GM03348 (cell line): ENCODE results near the gene TSSC4.

ENCODE experiments used
- DNase-seq: peaks from one replicate; pipeline ENCODE4 v3.0.0; 2012; ENCODE audit warnings: low spot score

Gene TSSC4

GRCh38 chr11:2369320-2369719 is 31.2 kb upstream of the TSSC4 start:
- DNase-seq: no peak

DNA sequence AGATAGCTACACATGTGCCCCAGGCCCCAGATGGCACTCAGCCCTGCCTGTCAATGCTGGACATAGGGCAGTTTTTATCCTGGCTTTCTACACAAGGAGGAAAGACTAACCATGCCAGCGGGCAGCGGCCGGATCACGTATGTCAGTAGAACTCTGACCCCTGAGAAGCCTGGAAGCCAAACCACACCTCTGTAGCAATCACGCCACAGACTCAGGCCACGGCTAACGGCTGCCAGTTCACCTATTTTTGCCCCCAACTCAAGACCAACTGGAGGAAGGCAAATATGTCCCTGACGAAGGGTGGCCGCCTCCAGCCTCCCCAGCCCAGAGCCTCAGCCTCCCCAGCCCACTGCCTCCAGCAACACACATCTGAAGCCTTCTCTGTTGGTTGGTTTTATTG is 30.7 kb upstream of the TSSC4 start:
- no peak for DNase-seq

GRCh38 chr11:2374456-2375201 is 25.9 kb upstream of the TSSC4 start:
- DNase-seq: no peak

- DNase-seq: no peak
Measured at GRCh38 chr11:2375341-2375853, 25.2 kb upstream of the TSSC4 start.

DNA sequence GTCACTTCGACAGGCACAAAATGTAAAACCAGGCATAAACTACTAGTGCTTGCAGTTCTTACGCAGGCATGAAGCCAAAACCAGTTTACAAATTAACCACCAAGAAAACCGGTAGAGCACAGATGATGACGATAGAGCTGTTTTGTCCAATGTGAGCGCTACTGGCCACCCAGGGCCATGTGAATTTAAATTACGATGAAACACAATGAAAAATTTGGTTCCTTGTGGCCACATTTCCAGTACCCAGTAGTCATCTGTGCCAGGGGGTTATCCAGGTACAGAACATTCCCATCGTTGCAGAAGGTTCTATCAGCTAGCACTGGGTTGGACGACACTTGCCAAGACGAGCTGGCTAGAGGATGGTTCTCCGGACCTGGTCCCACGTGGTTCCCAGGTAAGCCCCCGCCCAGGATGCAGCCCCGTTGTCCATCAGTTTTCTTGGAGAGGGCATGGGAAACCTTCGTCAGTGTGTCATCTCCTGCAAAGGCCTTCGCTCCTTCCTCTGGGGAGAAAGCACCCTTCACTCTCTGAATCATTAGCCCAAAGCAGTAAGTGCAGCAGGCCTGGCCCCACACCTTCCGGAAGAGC is 24.5 kb upstream of the TSSC4 start:
- no peak for DNase-seq

- DNase-seq: peak; percentile 96
Measured at GRCh38 chr11:2376751-2377451, 23.6 kb upstream of the TSSC4 start, which contains the start of gene CD81. Gene CD81, plus strand, starts transcription at chr11:2377310. Its CDS starts 240 bp downstream, at chr11:2377550.

GRCh38 chr11:2377511-2378443 is 22.8 kb upstream of the TSSC4 start:
- peak; percentile 92 for DNase-seq

DNA sequence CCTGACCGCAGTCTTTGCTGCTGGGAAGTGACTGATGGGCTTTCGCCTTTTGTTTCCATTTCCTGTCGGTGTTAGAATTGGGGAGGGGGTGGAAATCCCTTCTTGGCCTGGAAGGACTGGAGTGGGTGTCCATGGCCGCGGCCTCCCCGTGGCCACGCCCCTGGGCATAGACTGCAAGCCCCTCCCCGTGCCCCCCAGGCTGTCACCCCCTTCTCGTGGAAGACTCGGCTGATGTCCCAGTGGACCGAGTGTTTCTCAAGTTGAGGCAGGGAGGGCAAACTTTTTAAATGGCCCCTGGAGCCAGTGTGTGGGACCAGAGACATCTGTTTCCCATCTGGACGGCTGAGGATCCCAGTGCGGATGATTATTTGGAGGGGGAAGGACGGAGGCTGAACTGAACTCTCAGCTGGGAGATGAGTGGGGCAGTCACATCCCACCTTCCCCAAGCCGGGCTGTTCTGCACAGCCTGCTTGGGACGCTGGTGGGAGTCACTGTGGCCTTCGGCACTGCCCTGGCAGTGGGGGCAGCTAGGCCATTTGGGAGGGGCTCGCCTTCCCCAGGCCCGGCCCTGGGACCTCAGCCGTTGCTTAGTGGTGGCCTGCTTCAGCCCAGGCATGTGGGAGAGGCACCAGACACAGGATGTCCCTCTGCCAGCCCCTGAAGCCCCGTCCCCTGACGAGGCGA is 21.9 kb upstream of the TSSC4 start:
- DNase-seq: peak; percentile 90

DNA sequence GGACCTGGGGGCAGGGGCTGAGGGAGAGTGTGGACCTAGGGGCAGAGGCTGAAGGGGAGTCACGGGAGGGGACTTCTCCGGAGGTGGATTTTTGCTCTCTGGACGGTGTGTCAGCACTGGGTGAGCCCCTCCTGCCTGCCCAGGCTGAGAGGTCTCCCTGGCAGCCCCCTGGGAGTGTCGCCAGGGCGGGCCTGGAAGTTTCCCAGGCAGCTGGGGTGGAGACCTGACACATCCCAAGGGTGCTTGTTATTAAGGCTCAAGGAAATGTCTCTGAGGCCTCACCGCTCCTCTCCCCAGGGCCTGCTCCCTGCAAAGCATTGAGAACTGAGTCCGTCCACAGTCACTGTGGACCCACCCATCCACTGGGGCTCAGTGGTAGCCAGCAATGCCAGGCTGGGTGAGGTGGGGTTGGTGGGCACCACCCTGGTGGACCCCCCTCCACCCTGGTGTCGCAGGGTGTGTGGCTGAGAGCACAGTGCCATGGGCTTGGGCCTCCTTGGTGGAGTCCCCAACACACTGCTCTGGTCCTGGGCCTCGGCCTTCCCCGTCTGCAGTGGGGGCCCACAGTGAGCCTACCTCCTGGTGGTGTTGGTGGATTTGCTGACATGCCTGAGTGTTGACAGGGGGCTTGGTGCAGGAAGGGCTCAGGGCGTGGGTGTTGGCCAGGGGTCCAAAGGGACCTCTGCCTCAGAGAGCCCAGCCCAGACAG is 20.9 kb upstream of the TSSC4 start:
- peak; percentile 61 for DNase-seq

DNA sequence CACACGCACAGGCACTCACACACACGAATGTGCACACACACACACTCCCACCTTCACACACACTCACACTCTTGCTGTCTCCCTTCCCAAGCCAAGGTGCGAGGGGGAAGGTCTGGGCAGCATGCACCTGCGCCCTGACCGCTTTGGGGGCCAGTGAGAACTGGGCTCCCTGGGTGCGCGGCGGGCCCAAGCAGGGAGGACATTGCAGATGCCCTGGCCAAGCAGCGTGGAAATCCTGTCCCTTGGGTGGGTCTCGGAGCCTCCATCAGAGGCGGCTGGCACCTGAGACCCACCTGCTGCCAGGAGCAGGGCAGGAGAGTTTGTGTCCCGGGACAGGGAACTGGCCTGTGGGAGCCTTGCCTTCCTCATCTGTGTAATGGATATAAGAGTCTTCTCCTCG is 20.2 kb upstream of the TSSC4 start:
- no peak for DNase-seq

DNA sequence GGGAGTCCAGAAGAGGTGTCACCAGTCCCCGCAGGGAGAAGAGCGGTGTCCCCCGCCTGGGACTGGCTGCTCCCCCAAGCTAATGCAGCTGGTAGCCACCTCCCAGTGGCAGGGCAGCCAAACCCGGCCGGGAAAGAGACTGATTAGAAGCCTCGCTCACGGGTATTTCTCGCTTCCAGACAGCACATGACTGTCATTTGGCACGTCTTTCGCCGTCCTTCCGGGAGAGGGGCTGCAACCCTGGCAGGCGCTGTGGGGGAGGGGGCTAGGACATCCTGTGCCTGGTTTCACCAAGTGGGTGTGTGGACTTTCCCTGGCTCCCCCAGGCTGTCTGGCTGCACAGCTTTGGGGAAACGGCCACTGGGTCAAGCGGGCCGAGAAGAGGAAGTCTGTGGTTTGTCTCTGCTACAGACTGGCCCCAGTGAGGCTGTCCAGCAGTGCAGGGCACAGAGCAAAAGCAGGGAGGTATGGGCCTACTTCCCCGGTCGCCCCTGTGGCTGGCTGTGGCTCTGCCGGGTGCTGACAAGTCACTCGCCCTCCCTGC is 19.7 kb upstream of the TSSC4 start:
- no peak for DNase-seq

- DNase-seq: no peak
Measured at GRCh38 chr11:2381494-2382128, 18.9 kb upstream of the TSSC4 start.

- no peak for DNase-seq
Measured at GRCh38 chr11:2382129-2382517, 18.4 kb upstream of the TSSC4 start.

GRCh38 chr11:2382936-2383851 is 17.4 kb upstream of the TSSC4 start:
- DNase-seq: peak; percentile 59

GRCh38 chr11:2383852-2384804 is 16.4 kb upstream of the TSSC4 start:
- peak; percentile 70 for DNase-seq

DNA sequence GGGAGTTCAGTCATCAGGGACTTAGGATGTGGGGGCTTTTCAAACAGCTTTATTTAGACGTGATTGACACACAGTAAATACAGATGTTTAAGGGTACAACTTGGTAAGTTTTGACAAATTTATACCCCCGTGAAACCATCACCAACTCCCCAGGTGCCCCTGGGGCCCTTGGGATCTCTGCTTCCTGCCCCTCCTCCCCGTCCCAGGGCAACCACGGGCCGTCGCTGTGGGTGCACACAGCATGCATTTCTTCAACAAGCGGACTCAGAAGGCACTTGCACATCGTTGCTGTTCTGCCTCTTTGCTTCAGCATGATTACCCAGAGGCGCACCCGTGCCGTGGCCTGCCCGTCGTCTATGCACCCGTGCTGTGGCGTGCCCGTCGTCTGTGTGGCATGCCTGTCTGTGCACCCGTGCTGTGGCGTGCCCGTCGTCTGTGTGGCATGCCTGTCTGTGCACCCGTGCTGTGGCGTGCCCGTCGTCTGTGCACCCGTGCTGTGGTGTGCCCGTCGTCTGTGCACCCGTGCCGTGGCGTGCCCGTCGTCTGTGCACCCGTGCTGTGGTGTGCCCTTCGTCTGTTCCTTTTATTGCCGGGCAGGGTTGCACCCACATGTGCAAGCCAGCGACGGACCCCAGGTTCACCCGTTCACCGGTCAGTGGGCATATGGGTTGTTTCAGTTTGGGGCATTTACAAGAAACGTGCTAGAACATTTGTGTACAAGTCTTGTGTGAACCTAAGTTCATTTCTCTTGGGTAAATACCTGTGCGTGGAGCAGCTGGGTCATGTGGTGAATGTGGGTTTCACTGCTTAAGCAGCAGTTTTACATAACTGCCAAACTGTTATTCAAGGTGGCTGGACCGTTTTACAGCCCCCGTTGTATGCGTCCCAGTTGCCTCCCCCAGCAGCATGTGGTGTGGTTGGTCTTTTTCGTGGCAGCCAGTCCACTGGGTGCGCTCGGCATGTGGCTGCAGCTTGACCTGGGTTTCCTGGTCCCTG is 15.1 kb upstream of the TSSC4 start:
- DNase-seq: no peak
